CD4-positive, alpha-beta T cell treated with Interleukin-1 beta for 1 hour (primary cell): ENCODE results near the gene CAMK4.
"Not testable (repeated sequence)": the region's sequence is repeated elsewhere in the genome, so short reads cannot be mapped to it uniquely, and the experiment has no call there.

ENCODE experiments used
- DNase-seq, 2 donors: peaks; one replicate each; pipeline ENCODE4 v3.0.0-alpha.2; 2020 to 2022

The CAMK4 gene

DNA sequence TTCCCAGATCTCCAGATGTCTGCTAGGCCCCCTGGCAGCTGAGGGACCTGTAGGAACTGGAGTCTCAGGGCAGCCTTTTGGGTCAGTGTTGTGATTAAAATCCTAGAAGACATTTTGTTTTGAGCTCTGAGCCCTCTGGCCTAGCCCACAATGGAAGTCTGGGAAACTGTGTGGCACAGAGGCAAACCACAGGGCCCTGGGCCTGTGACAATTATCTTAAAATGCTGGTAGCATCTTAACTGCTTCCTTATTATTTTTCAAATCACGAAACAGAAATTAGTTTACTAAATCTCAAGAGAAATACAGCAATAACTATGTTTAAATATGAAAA, 162.6 kb downstream of the CAMK4 start:
- DNase-seq, result no peak

DNA sequence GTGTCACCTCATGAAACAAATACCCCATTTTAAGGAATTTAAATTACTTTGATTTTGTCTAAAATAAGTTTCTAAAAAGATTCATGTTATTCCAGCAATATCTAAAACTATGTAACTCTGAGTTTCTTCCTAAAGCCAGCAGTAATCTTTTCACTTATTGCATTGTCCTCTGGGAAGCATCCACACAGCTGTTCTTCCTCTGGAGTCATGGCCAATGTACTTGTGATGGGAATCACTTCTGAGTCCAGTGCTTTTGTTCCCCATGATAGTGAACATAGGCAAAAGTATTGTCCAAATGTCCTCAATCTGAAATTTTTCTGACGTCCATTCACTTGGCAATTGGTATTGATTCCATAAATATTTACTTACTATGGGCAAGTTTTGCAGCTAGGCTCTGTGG, 163.2 kb downstream of the CAMK4 start:
- no peak for DNase-seq

DNA sequence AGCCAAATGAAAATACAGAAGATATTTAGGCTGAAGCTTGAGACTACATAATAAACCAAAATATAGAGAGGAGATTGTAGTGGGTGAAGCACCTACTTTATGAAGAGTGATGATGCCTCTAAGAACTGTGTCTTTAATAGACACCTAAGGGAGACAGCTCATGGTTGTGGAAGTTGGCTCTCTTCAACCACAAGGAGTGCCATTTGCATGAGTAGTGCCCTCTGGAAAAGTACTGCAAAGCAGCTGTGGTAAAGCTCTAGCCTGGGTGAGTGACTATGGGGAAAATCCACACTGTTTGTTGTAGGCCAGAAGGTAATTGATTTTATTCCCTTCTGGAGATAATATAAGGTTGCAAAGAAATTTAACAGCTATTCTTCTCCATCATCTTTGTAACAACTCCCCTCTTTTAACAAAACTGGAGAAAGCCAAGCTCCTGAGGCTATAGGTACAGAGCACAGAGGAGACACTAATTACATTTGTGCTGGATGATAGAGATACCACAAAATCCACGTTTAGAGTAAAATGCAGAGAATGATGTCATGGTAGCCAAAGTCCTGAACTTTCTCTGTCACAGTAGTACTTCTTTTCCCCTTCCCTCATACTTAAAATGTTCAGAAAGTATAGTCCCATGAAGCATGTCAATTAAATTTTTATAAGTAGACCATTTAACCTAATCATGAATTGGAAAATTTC, 165.4 kb downstream of the CAMK4 start:
- no peak for DNase-seq

DNA sequence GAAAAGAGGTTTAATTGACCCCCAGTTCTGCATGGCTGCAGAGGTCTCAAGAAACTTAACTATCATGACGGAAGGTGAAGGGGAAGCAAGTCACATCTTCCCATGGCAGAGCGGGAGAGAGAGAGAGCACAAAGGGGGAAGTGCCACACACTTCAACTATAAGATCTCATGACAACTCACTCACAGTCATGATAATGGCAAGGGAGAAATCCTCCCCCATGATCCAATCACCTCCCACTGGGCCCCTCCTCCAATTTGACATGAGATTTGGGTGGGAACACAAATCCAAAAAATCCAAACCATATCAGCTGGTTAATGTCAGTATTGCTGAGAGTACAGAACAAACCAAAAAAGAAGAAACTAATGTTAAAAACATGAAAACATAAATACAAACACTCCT, 168.0 kb downstream of the CAMK4 start:
- no peak for DNase-seq

DNA sequence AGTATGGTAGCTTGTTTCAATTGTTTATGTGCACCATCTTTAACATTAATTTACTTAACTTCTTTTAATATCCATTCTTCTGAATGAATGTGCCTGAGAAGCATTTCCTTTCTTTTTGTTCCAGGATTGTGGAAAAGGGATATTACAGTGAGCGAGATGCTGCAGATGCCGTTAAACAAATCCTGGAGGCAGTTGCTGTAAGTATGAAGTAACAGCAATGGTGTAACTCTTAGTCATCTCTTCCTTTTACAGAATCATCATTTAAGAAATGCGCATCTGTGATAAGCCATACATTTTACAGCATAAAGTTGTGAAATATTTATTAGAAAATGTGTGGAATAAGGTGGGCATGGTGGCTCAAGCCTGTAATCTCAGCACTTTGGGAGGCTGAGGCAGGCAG, 170.4 kb downstream of the CAMK4 start:
- DNase-seq, result no peak

DNA sequence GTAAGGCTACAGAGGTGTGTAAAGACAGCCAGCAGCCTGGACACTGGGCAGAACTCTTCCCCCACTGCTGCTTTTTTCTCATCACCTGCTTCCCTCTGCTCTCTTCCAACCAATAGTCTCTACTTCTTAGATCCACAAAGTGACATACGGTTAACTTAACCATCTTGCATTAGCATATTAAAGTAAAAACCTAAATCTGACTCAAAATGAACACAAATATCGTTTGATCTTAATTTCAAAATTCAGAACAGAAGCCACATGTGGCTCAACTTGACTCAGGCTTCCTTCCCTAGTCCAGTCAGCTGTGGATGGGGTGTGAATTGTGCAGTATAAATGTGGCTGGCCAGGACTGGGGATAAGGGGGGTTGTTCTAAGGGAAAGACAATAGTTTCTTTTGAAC, 173.8 kb downstream of the CAMK4 start:
- no peak for DNase-seq

DNA sequence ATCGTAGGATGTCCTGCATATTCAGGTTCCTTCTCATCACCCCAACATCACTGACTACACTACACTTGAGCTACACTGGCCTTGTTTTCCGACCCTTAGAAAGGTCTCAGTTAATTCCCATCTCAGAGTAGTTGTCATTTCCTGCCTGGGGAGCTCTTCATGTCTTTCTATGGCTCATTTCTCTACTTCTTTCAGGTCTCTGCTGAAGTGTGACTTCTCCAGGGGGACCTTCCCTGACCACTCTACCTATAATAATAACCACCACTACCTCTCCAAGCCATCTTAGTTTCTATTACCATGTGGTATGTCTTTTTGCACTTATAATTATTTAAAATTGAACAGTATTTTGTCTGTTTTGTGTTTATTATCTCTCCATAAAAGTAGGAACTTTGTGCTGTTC, 174.9 kb downstream of the CAMK4 start:
- no peak for DNase-seq

DNA sequence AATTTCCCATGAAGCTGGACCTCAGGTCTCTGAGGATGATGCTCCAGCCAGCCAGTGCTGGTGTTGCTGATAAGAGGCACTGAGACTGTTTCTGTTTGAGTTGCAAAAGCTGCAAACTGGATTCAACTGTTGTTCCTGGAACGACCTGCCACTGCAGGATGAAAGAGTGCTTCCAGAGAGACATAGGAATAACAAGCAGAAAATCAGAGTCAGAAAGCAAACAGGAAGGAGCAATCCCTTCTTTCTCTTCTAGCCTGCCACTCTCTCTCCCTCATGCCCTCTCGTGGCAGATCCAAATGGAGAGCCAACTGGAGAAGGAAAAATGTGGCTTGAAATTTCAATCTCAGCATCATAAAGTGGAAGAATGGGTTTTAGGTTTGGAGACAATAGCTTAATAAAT, 177.7 kb downstream of the CAMK4 start:
- DNase-seq, result no peak

DNA sequence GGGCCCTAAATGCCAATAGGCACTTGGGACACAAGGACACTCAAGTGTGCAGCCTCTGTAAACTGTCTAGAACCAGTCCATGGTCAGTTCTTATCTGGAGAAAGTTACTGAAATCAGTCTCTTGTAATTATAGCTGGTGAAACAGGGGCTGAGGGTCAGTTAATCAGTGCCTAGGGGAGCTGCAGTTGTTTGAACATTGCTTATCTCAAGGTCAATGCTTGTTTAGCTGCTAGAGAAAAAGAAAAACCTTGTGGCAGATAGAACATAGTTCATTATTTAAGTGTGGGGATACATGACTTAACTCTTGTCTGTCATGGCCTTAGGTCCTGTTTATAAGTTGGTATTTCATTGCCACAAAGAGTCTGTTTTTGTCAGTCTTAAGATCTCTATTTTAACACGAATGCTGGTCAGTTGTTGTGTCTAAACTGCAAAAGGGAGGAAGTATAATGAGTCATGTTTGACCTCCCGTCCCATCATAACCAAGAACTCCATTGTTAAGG, 180.1 kb downstream of the CAMK4 start:
- no peak for DNase-seq

DNA sequence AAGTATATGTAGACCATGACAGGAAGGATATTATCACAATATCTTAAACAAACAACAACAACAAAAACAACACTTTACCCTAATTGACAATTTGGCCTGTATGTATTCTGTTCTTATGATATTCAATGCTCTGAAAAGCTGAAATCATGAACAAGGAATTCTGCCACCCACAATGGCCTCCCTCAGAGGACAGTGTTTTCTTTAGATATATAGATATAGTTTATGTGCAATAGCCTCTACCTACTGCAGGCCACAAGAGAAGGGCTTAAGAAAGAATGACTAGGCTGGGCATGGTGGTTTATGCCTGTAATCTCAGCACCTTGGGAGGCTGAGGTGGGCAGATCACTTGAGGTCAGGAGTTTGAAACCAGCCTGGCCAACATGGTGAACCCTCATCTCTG, 183.4 kb downstream of the CAMK4 start:
- no peak for DNase-seq

DNA sequence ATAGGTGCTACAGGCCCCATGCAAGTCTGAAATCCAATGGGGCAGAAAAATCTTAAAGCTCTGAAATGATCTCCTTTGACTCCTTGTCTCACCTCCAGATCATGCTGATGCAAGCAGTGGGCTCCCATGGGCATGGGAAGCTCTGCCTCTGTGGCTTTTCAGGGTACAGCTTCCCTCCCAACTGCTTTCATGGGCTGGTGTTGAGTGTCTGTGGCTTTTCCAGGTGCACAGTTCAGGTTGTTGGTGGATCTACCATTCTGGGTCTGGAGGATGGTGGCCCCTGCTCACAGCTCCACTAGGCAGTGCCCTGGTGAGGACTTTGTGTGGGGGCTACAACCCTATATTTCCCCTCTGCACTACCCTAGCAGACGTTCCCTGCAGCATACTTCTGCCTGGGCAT, 184.6 kb downstream of the CAMK4 start:
- no peak for DNase-seq

DNA sequence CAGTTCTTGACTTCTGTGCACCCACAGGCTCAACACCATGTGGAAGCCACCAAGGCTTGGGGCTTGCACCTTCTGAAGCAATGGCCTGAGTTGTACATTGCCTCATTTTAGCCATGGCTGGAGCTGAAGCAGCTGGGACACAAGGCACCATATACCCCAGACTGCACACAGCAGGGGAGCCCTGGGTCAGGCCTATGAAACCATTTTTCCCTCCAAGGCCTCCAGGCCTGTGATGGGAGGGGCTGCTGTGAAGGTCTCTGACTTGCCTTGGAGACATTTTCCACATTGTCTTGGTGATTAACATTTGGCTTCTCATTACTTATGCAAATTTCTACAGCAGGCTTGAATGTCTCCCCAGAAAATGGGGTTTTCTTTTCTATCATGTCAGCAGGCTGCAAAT, 185.1 kb downstream of the CAMK4 start:
- not testable (repeated sequence) for DNase-seq

DNA sequence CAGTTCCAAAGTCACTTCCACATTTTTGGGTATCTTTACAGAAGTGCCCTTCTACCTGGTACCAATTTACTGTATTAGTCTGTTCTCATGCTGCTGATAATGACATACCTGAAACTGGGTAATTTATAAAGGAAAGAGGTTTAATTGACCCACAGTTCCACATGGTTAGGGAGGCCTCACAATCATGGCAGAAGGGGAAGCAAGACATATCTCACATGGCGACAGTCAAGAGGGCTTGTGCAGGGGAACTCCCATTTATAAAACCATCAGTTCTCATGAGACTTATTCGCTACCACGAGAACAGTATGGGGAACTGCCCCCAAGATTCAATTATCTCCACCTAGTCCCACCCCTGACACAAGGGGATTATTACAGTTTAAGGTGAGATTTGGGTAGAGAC, 185.9 kb downstream of the CAMK4 start:
- not testable (repeated sequence) for DNase-seq

DNA sequence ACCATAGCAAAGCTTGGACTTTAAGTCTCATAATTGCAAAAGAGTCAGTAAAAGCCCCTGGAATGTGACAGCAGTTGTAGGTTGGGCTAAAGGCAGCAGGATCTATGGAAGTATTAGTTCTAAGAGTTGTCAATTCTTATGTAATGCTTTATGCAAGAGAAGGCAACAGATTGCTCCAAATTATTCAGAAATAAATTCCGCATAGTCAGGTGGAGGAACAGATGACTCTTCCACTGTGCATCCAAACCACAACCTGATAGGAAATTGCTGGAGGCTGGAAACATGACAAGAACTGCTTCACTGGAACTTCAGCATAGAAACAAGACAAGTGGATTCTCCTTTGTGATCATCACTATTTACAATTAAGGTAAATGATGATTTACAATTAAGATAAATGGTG, 187.1 kb downstream of the CAMK4 start:
- DNase-seq, result no peak

DNA sequence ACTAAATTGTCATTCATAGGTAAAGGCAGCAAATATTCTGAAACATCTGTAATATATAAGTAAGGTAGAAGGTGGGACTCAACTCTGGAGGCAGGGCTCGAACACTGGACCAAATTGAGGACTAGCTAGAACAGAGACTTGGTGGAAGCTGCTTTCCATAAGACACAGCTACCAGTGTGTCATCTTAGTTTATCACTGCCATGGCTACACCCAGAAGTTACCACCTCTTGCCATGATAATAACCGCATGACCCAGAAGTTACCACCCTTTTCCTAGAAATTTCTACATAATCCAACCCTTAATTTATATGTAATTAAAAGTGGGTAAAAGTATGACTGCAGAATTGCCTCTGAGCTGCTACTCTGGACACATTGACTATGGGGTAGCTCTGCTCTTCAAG, 188.4 kb downstream of the CAMK4 start:
- no peak for DNase-seq

DNA sequence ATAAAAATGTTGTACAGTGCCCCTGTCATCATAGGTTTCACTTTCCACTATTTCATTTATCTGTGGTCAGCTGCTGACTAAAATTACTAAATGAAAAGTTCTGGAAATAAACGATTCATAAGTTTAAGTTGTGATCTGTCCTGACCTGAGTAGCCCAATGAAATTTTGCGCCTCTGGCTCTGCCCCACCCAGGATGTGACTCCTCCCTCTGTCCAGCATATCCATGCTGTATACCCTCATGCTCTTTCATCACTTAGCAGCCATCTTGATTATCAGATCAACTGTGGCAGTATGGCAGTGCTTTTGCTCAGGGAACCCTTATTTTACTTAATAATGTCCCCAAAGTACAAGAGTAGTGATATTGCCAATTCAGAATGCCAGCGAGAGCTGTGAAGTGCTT, 190.9 kb downstream of the CAMK4 start:
- DNase-seq, result no peak

DNA sequence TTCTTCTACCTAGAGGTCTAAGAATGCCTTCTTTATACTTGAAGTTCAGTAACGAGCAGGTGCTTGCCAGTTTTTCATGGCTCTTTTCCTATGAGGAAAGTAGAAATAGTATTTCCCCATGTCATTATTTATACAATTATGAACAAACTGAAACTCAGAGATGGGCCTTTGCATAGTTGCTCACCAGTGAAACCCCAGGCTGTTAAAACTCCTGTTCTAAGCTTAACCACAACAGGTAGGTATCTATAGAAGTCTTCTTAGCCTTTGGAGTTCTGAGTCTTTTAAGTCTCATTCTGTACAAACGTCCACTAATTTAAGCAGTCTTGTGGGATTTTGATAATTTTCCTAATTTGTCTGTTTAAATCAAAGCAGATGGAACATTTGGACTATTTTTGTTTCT, 198.1 kb downstream of the CAMK4 start:
- no peak for DNase-seq

DNA sequence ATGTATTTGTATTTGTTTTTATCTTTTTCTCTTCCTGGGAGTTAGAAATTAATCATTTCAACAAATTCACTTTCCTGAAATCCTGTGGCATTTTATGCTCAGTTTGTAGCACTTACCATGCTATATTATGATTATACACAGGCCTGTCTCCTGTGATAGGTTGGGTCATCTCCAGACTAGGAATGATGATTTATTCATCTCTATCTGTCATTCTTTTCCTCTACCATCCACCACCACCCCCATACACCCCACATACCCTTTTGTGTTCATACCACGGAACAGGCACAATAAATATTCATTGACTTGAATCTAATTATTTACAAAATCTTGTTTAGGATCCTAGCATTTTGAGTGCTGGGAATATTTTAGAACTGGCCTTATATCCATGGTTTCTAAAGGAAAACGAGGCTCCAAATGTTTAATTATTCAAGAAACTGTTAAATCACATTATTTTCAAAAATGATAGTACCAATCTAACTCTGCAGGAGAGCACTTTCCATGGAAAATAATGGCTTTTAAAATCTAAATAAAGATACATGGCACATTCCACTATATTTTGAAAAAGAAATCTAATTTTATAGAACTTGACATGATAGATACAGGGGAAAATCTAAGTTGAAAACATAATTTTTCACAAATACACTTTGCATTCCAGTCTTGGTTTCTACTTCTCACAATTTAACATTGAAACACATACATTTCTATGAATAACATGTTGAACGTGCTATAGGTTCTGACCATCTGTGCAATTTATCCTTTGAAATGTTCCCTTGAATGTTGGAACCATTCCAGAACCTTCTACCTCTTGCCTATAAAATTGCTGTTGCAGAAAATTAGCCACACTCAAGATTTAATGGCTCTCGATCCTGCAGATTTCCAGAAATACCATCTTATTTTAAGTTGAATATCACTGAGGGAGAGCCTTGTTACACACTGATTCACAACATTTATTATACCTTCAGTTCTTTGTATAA, 198.8 kb downstream of the CAMK4 start:
- no peak for DNase-seq

DNA sequence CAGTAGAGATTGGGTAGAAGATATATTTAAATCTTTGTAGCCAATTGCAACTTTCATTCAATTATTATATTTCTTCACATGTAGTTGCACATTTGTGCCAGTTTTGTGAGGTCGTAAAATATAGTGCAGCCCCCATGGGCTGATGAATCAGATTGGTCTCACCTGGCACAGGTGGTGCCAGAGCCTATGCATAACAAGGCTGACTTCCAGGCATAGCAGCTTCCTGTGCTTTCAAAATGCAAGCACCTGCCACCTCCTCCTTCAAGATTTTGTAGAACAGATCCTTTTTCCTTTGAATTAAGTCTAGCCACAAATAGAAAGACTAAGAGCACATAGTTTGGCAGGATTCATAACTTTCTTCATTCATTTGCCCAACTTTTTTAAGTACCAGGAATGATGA, 201.0 kb downstream of the CAMK4 start:
- no peak for DNase-seq

DNA sequence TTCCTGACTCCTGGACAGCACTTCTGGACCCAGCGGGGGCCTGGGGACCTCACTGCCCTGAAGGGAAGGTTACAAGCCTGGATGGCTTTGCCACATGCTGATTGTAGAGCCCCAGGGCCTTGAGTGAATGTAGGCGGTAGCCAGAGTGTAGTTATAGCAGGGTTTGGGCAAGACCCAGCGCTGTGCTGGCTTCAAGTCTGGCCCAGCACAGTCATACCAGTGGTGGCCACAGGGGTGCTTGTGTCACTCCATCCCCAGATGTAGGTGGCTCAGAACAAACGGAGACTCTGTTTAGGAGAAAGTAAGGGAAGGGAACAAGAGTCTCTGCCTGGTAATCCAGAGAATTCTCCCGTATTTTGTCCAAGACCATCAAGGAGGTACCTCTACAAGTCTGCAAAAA, 203.6 kb downstream of the CAMK4 start:
- no peak for DNase-seq

DNA sequence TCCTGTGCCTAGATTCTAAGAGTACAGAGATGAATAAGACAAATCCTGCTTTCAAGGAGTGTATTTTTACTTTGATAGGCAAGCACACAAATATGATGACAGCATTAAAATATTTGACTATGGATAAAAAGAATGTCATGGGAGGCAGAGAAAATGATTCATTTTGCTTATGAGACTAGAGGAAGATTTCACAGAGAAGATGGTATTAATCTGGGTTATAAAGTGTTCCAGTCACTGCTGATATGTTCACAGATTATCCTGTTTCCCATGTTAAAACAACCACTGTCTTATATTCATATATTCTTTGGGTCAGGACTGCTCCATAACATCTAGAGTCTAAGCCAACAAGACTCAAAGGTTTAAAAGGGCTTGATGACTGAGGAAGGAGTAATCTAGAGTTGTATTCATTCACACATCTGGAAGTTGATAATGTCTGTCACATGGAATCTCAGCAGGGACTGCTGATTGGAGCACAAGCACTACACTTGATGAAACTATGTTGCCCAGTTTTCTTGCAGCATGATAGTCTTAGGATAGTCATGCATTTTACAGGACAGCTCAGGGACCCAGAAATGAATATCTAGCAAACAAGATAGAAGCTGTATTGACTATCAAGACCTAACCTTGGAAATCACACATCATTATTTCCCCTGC, 208.8 kb downstream of the CAMK4 start:
- no peak for DNase-seq

DNA sequence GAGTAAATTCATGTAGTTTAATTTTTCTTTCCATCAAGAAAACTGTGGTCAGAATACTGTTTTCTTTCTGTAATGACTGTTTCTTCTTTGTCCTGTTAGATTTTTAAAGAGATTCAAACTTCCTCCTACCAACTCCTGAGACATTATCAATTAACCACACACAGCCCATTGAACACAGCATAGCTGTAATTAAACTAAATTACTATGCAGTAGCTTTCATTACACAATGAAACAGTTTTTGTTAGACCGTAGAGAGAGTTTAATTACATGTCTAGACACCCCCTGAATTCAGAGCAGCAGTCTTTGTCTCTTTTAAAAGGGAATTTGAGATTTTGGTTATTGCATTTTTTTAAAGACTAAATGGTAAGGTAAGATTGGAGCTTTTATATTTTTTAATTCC, 210.6 kb downstream of the CAMK4 start:
- DNase-seq, result no peak

DNA sequence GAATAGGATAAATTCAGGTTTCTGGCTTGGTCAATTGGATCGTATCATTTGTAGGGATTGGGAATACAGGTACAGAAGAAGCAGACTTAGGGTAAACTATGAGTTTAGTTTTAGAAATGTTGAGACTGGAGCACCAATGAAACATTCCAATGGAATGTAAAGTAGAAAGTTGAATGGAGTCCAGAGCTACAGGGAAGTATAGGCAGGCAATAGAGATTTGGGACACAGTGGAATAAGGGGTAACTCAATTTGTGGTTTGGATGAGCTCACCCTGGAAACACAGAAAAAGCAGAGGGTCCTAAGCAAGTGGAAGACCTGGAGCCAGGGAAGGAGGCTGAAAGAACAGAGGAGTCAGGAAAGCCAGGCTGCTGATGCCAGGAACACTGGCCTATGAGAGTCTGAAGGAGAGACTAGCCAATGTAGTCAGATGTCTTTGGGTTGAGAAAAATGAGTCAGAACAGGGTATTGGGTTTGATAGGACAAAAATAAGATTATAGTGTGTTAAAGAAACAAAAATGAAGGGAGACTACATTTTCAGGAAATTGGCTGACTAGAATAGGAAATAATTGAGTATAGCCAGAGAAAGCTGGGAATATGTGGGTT, 215.4 kb downstream of the CAMK4 start:
- no peak for DNase-seq
